Smooth muscle cell (in vitro differentiated cells): ENCODE measurements around the gene PARD3. TPM values are rescaled to one million over a fixed set of nuclear protein-coding genes. Genes with fewer than 3 reads are reported as not detected.
A peak's percentile ranks its signal among the peaks of the same experiment; 100 is the strongest.

Experiments used
- DNase-seq: peaks from one replicate; lab custom pipeline; 2025; ENCODE audit not compliant: unreplicated experiment; lab: John Stamatoyannopoulos, UW
- H2AFZ ChIP-seq: fragments of 200-600 bp; sonication (generic); 2 replicates; pipeline ENCODE4 v1.6.0; 2016; ENCODE audit warnings: antibody characterized with exemption, low read depth, mild to moderate bottlenecking
- H3F3A ChIP-seq: fragments of 200-600 bp; sonication (generic); 2 replicates; pipeline ENCODE4 v1.6.0; 2017; ENCODE audit warnings: antibody characterized with exemption, low read depth
- H3K27ac ChIP-seq: fragments of 200-600 bp; sonication (generic); 2 replicates; pipeline ENCODE4 v1.5.1; 2016; ENCODE audit warnings: low read depth, mild to moderate bottlenecking
- H3K27me3 ChIP-seq: fragments of 200-600 bp; sonication (generic); 2 replicates; pipeline ENCODE4 v1.6.1; 2016; ENCODE audit warnings: low read depth, mild to moderate bottlenecking
- H3K36me3 ChIP-seq: fragments of 200-600 bp; sonication (generic); 2 replicates; pipeline ENCODE4 v1.5.1; 2016; ENCODE audit warnings: low read depth
- H3K4me1 ChIP-seq: fragments of 200-600 bp; sonication (generic); 2 replicates; pipeline ENCODE4 v1.5.1; 2016; ENCODE audit warnings: low read depth
- H3K4me2 ChIP-seq: fragments of 200-600 bp; sonication (generic); 2 replicates; pipeline ENCODE4 v1.6.0; 2016; ENCODE audit warnings: mild to moderate bottlenecking
- H3K4me3 ChIP-seq: fragments of 200-600 bp; sonication (generic); 2 replicates; pipeline ENCODE4 v1.5.1; 2016; ENCODE audit warnings: mild to moderate bottlenecking
- H3K79me2 ChIP-seq: fragments of 200-600 bp; sonication (generic); 2 replicates; pipeline ENCODE4 v1.6.0; 2016; ENCODE audit warnings: low read depth, mild to moderate bottlenecking
- H3K9ac ChIP-seq: fragments of 200-600 bp; sonication (generic); 2 replicates; pipeline ENCODE4 v1.6.0; 2016; ENCODE audit warnings: low read depth
- H3K9me3 ChIP-seq: fragments of 200-600 bp; sonication (generic); replicated peaks from 2 replicates; pipeline ENCODE4 v1.5.1; 2016; ENCODE audit warnings: low read depth
- H4K20me1 ChIP-seq: fragments of 200-600 bp; sonication (generic); 2 replicates; pipeline ENCODE4 v1.6.0; 2016; ENCODE audit warnings: low read depth
- WGBS: methylation state at CpG from one replicate; pipeline ENCODE4 v1.1.7; 2016; ENCODE audit warnings: low lambda C conversion rate; 5-methylcytosine and 5-hydroxymethylcytosine counted together
- polyA plus RNA-seq: library from polyadenylated mRNA; unstranded; fragments of >200 nt; fragmentation: Nextera tagmentation; extraction: Ambion mirVana; gene quantifications from 2 replicates; pipeline ENCODE4 v1.2.1, GENCODE V29; 2016
- total RNA-seq: library from RNA; depleted of rRNA; stranded (reverse); fragments of >200 nt; gene quantifications from 2 replicates; pipeline ENCODE4 v1.2.3, GENCODE V29; 2014
- TF ChIP-seq, protein P1 (sequence below): fragments of 200-600 bp; sonication (generic); IDR thresholded peaks from 2 replicates; pipeline ENCODE4 v1.5.1; 2017; ENCODE audit warnings: borderline replicate concordance, mild to moderate bottlenecking, antibody characterized with exemption; ENCODE audit not compliant: insufficient read depth, poor library complexity, severe bottlenecking

The PARD3 gene
- total and polyA plus RNA-seq, 2 experiments from 2014 or later: 17.5 to 26.0 TPM

DNA sequence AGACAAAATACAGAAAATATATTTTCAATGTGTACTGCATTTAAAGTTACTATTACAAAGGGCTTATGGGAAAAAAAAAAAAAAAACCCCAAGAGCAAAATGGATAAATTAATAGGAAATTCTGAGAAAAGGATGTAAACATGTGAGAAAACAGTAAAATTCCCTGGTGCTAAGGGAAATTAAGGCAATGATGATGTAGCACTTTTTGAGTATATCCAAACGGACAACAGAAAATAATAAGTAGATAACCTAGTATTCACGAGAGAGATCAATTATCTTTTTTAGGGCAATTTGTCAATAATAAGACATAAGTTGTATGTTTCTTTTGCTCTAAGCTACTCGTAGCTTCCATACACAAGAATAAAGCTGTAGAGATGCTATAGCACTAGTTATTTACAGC, 80.2 kb downstream of the PARD3 start:
- Histone ChIP-seq H2AFZ (no peak overlapping the region), H4K20me1 (peaks cover 52% of the 10 kb centered on the region), H3K27me3 (no peaks in the 10 kb centered on the region), H3F3A (no peaks in the 10 kb centered on the region), H3K4me2 (no peak overlapping the region), H3K4me1 (peaks cover 20% of the 10 kb centered on the region), H3K79me2 (peaks cover 76% of the 10 kb centered on the region), H3K4me3 (no peak overlapping the region), H3K36me3 (no peaks in the 10 kb centered on the region), H3K27ac (no peak overlapping the region), H3K9ac (no peak overlapping the region), H3K9me3 (no peaks in the 10 kb centered on the region)
- TF ChIP-seq, protein P1, sequence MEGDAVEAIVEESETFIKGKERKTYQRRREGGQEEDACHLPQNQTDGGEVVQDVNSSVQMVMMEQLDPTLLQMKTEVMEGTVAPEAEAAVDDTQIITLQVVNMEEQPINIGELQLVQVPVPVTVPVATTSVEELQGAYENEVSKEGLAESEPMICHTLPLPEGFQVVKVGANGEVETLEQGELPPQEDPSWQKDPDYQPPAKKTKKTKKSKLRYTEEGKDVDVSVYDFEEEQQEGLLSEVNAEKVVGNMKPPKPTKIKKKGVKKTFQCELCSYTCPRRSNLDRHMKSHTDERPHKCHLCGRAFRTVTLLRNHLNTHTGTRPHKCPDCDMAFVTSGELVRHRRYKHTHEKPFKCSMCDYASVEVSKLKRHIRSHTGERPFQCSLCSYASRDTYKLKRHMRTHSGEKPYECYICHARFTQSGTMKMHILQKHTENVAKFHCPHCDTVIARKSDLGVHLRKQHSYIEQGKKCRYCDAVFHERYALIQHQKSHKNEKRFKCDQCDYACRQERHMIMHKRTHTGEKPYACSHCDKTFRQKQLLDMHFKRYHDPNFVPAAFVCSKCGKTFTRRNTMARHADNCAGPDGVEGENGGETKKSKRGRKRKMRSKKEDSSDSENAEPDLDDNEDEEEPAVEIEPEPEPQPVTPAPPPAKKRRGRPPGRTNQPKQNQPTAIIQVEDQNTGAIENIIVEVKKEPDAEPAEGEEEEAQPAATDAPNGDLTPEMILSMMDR: no peak
- no peak for DNase-seq
- 95% methylated on average over 3 of the region's 3 CpGs for WGBS

DNA sequence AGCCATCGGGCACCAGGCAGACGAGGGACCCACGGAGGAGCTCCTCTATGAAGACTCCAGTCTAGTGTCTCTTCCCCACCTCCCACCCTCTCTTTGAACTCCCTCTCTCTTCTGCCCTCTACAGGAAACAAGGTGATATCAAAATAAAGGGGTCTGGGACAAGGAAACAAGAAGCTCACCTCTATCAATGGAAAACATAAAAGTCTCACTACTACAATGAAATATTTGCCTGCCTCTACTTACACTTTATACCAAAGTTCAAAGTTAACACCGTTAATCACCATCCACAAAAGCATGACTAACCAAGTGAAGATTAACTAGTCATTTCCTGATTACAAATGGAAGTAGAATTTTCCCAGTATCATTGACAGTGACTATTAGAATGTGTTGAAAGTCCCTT, 82.2 kb downstream of the PARD3 start:
- H3K27ac ChIP-seq: peak overlapping the region; percentile 43
- no peak overlapping the region for H2AFZ ChIP-seq
- H3K4me2 ChIP-seq: peak overlapping the region; percentile 49
- 47% methylated on average over 4 of the region's 4 CpGs for WGBS
- H3K4me1 ChIP-seq: peaks cover 13% of the 10 kb centered on the region
- no peak overlapping the region for H3K9ac ChIP-seq
- H3K27me3 ChIP-seq: no peaks in the 10 kb centered on the region
- peaks cover 53% of the 10 kb centered on the region for H4K20me1 ChIP-seq
- no peaks in the 10 kb centered on the region for H3K36me3 ChIP-seq
- no peak overlapping the region for H3K4me3 ChIP-seq
- TF ChIP-seq, protein P1: peak; percentile 17
- peaks cover 70% of the 10 kb centered on the region for H3K79me2 ChIP-seq
- H3F3A ChIP-seq: no peaks in the 10 kb centered on the region
- DNase-seq: no peak
- H3K9me3 ChIP-seq: no peaks in the 10 kb centered on the region

DNA sequence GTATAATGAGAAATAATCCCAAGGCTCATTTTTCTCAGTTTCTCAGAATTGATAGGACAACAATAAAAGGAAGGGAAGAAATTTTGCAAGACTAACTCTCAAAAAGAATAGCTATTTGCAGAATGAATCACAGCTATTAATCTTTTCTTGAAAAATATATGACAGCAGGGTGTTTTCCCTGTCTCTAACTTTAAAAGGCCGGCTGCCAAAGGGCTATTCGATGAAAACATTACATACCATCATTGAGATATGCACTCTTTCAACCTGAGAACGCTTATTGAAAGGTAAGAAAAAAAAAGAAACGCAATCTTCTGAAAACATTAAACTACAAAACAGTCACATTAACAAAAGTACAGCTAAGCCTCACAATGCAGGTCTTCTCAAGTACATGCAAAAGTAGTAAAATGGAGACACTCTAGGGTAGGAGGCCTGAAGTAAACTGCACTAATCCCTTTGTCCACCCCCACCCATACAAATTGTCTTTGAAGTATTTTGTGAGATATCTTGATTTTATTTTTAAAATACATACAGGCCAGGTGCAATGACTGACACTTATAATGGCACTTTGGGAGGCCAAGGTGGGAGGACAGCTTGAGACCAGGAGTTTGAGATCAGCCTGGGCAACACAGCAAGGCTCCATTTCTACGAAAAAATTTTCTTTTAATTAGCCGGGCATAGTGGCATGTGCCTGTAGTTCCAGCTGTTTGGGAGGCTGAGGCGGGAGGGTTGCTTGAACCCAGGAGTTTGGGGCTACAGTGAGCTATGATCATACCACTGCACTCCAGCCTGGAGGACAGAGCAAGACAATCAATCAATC, 83.0 kb downstream of the PARD3 start:
- WGBS: 75% methylated on average over 7 of the region's 7 CpGs
- Histone ChIP-seq H3K4me1 (peaks cover 13% of the 10 kb centered on the region), H4K20me1 (peaks cover 51% of the 10 kb centered on the region), H3K4me2 (peak overlapping the region; percentile 10), H3K4me3 (no peak overlapping the region), H3F3A (no peaks in the 10 kb centered on the region), H3K9ac (no peak overlapping the region), H3K36me3 (no peaks in the 10 kb centered on the region), H2AFZ (no peak overlapping the region), H3K9me3 (no peaks in the 10 kb centered on the region), H3K79me2 (peaks cover 62% of the 10 kb centered on the region), H3K27ac (peak overlapping the region; percentile 43), H3K27me3 (no peaks in the 10 kb centered on the region)
- no peak for DNase-seq
- TF ChIP-seq, protein P1: no peak

DNA sequence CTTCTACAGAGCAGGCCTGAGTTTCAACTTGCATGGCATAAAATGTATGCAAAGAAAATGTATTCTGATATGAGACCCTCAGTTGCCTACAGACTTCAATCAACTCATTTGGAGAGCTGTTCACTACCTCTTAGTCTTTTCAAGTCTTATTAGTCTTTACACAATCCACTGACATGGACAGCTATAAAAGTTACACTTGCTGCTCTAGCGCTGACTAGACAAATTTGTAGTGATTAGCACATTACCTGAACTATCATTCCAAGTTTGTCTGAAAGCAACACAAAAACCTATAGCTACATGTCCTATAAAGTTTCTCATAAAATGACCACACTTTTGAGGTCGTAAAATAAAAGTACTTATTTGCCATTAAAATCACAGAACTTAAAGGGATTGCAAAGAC, 83.9 kb downstream of the PARD3 start:
- H3K9me3 ChIP-seq: no peaks in the 10 kb centered on the region

More for the DNA sequence above, 83.9 kb downstream of the PARD3 start:
- Histone ChIP-seq H3K4me3 (no peak overlapping the region), H2AFZ (no peak overlapping the region), H3K4me2 (no peak overlapping the region), H3K4me1 (peaks cover 13% of the 10 kb centered on the region), H3K79me2 (peaks cover 60% of the 10 kb centered on the region), H3K9ac (no peak overlapping the region), H3K27ac (peak overlapping the region; percentile 2), H3K36me3 (no peaks in the 10 kb centered on the region), H3F3A (no peaks in the 10 kb centered on the region), H4K20me1 (peaks cover 59% of the 10 kb centered on the region), H3K27me3 (no peaks in the 10 kb centered on the region)
- TF ChIP-seq, protein P1: no peak
- 85% methylated on average over 2 of the region's 2 CpGs for WGBS
- DNase-seq: no peak
